ENCODE data around the gene ARID1A. TPM values are rescaled to one million over a fixed set of nuclear protein-coding genes. Genes with fewer than 3 reads are reported as not detected.

ARID1A gene
- total RNA-seq, 1 donor from 2014 or later, result 43.1 TPM

DNA sequence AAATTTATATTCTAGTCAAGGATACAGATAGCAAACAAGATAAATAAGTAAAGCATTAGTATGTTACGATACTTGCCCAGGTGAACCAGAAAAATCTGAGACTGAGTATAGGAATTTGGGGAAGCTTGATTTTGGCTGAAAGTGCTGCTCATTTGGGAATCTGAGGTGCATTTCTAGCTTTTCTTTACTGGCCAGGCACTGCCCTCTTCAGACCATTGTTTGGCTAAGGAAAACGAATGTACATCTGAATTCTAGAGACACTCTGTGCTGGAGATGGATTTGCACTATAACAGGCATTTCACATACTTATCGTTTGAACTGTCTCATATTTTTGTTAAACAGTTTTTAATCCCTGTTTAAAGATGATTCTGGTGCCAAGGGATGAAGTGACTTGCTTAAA lies 23.4 kb downstream of the ARID1A start:
- Mint-ChIP-seq H3K27me3 (ENCODE audit: insufficient read depth, low read depth) (peaks cover 3% of the 10 kb centered on the region), H3K4me1 (peaks cover 61% of the 10 kb centered on the region), H3K4me3 (no peak overlapping the region), H3K9me3 (peaks cover 2% of the 10 kb centered on the region), H3K27ac (no peak overlapping the region), H3K36me3 (peaks cover 49% of the 10 kb centered on the region)
- peaks cover 100% of the 10 kb centered on the region for H4K20me1 ChIP-seq (ENCODE audit: low read depth)
- no peak overlapping the region for H2AFZ ChIP-seq (replicated peaks)
- H3K36me3 ChIP-seq, result no peaks in the 10 kb centered on the region
- no peak overlapping the region for H3K27ac ChIP-seq
- DNase-seq (ENCODE audit: low spot score), result no peak
- H3K4me3 ChIP-seq, result no peak overlapping the region
- H3K27me3 ChIP-seq, result no peaks in the 10 kb centered on the region
- H3K4me1 ChIP-seq, result peaks cover 26% of the 10 kb centered on the region
- H3K9me3 ChIP-seq (ENCODE audit: low read depth), result no peaks in the 10 kb centered on the region
- TF ChIP-seq, protein P1, sequence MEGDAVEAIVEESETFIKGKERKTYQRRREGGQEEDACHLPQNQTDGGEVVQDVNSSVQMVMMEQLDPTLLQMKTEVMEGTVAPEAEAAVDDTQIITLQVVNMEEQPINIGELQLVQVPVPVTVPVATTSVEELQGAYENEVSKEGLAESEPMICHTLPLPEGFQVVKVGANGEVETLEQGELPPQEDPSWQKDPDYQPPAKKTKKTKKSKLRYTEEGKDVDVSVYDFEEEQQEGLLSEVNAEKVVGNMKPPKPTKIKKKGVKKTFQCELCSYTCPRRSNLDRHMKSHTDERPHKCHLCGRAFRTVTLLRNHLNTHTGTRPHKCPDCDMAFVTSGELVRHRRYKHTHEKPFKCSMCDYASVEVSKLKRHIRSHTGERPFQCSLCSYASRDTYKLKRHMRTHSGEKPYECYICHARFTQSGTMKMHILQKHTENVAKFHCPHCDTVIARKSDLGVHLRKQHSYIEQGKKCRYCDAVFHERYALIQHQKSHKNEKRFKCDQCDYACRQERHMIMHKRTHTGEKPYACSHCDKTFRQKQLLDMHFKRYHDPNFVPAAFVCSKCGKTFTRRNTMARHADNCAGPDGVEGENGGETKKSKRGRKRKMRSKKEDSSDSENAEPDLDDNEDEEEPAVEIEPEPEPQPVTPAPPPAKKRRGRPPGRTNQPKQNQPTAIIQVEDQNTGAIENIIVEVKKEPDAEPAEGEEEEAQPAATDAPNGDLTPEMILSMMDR (IDR thresholded peaks at IDR 0.05), result no peak
- TF ChIP-seq EZH2 (IDR thresholded peaks at IDR 0.05) (no peak), EZH2phosphoT487 (IDR thresholded peaks at IDR 0.05) (no peak)
- peaks cover 100% of the 10 kb centered on the region for H3K79me2 ChIP-seq (ENCODE audit: low read depth)
- peaks cover 57% of the 10 kb centered on the region for H3F3A ChIP-seq (ENCODE audit: low read depth)
- no peak overlapping the region for H3K9ac ChIP-seq
- H3K4me2 ChIP-seq, result no peak overlapping the region

DNA sequence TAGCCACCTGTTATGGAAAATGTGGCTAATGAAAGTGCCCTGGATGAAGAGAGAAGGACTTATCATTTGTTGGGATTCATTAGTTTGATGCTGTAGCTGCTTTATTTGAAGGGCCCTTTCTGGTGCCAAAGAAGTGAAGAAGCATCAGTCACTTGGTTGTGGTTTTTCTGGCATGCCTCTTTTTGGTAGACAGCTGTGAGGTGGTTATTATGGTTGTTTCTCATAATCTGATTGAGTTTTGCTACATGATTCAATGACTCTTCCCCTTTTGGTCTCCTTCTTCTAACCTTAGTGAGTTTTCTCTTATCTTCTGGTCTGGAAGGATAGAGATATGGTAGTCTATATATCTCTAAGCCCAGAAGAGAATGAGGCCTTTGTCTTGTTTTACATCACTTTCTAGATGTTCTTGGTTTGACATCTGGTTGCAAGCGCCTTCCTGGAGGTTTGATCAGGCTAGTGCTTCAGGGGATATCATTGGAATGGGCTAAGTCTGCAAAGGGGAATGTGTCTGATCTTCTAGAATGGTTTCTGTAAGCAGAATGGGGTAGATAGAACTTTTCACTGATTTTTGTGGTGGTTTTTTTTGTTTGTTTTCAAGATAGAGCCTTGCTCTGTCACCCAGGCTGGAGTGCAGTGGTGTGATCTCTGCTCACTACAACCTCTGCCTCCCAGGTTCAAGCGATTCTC lies 26.0 kb downstream of the ARID1A start:
- no peaks in the 10 kb centered on the region for H3K9me3 ChIP-seq (ENCODE audit: low read depth)
- peaks cover 61% of the 10 kb centered on the region for H3K4me1 Mint-ChIP-seq
- TF ChIP-seq EZH2 (IDR thresholded peaks at IDR 0.05) (no peak), EZH2phosphoT487 (IDR thresholded peaks at IDR 0.05) (no peak)
- TF ChIP-seq, protein P1 (IDR thresholded peaks at IDR 0.05), result no peak
- H3K27ac Mint-ChIP-seq, result no peak overlapping the region
- DNase-seq (ENCODE audit: low spot score), result no peak
- peak overlapping the region; percentile 72 for H3K4me2 ChIP-seq
- no peak overlapping the region for H3K4me3 ChIP-seq
- H3F3A ChIP-seq (ENCODE audit: low read depth), result peaks cover 63% of the 10 kb centered on the region
- H3K4me1 ChIP-seq, result peaks cover 53% of the 10 kb centered on the region
- H3K27ac ChIP-seq, result peak overlapping the region; percentile 74
- H3K4me3 Mint-ChIP-seq, result peak overlapping the region; percentile 28
- peaks cover 100% of the 10 kb centered on the region for H4K20me1 ChIP-seq (ENCODE audit: low read depth)
- H3K36me3 Mint-ChIP-seq, result peaks cover 32% of the 10 kb centered on the region
- no peaks in the 10 kb centered on the region for H3K27me3 Mint-ChIP-seq (ENCODE audit: insufficient read depth, low read depth)
- H2AFZ ChIP-seq (replicated peaks), result no peak overlapping the region
- H3K9ac ChIP-seq, result no peak overlapping the region
- H3K79me2 ChIP-seq (ENCODE audit: low read depth), result peaks cover 100% of the 10 kb centered on the region
- no peaks in the 10 kb centered on the region for H3K36me3 ChIP-seq
- H3K9me3 Mint-ChIP-seq, result peaks cover 2% of the 10 kb centered on the region
- no peaks in the 10 kb centered on the region for H3K27me3 ChIP-seq

DNA sequence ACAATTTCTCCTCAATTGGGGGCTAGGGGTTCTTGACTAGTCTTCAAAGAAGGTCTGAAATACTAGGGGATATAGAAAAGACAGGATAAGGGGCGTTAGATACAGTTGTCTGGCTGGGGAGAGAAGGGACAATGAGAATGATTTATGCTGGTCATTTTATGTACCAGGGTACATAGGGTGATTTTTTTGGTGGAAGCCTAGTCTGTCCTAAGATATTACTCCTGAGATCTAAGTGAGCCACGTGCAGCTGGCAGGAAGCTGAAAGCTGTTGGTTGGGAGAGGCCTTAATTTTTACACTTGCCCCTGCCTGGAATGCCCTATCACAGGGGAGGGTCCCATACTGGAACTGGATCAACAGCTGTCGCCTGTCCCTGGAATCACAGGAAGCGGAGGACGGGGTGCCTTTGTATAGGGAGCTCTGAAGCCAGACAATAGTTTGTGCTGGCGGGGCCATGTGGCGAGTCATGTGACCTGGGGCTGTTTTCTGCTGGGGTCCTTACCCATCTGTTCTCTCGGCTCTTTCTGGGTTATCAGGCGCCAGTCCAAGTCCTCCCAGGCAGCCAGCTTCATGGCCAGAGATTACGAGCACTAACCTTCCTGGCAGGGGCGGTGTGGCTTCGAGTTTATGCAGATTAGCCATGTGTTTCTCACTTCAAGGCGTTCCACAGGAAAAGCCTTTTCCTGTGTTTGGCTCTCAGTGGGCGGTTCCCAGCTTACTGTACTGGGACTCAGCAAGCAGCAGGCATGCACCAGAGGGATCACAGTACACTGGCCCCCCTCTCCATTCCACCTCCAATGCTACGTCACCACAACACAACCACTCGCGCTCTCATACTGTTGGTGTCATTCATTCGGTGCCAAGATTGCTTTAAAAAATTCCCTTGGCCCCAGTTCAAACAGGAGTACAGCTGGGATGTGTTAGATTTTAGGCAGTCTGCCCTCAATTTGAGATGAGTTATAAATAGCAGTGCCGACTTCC lies 27.5 kb downstream of the ARID1A start:
- Histone ChIP-seq H3K36me3 (no peaks in the 10 kb centered on the region), H3K27ac (peak overlapping the region; percentile 74), H3F3A (ENCODE audit: low read depth) (peaks cover 57% of the 10 kb centered on the region), H3K27me3 (no peaks in the 10 kb centered on the region), H3K79me2 (ENCODE audit: low read depth) (peaks cover 100% of the 10 kb centered on the region), H3K9ac (no peak overlapping the region), H2AFZ (replicated peaks) (no peak overlapping the region), H3K4me1 (peaks cover 67% of the 10 kb centered on the region), H3K4me2 (peak overlapping the region; percentile 72), H3K9me3 (ENCODE audit: low read depth) (no peaks in the 10 kb centered on the region), H4K20me1 (ENCODE audit: low read depth) (peaks cover 100% of the 10 kb centered on the region), H3K4me3 (peak overlapping the region; percentile 34)
- Mint-ChIP-seq H3K27me3 (ENCODE audit: insufficient read depth, low read depth) (no peaks in the 10 kb centered on the region), H3K27ac (peak overlapping the region; percentile 61), H3K4me1 (peaks cover 64% of the 10 kb centered on the region), H3K9me3 (peaks cover under 1% of the 10 kb centered on the region), H3K36me3 (peaks cover 22% of the 10 kb centered on the region), H3K4me3 (peak overlapping the region; percentile 69)
- peak; percentile 87 for DNase-seq (ENCODE audit: low spot score)
- TF ChIP-seq EZH2phosphoT487 (IDR thresholded peaks at IDR 0.05) (no peak), EZH2 (IDR thresholded peaks at IDR 0.05) (no peak)
- TF ChIP-seq, protein P1 (IDR thresholded peaks at IDR 0.05), result no peak

Measured in neural progenitor cell (in vitro differentiated cells).